NT2/D1 (cell line): ENCODE data around the gene FMN1.

Source experiments
- SUZ12 ChIP-seq: IDR thresholded peaks from 2 replicates; pipeline ENCODE4 v1.6.1; 2011; ENCODE audit not compliant: insufficient read length, insufficient read depth; ENCODE audit errors: extremely low read depth
- YY1 ChIP-seq: IDR thresholded peaks from 2 replicates; pipeline ENCODE4 v1.6.1; 2011; ENCODE audit not compliant: insufficient read length, insufficient read depth
- ZNF274 ChIP-seq: IDR thresholded peaks from 2 replicates; pipeline ENCODE4 v1.6.1; 2011; ENCODE audit warnings: mild to moderate bottlenecking, low read depth, low read length

DNA sequence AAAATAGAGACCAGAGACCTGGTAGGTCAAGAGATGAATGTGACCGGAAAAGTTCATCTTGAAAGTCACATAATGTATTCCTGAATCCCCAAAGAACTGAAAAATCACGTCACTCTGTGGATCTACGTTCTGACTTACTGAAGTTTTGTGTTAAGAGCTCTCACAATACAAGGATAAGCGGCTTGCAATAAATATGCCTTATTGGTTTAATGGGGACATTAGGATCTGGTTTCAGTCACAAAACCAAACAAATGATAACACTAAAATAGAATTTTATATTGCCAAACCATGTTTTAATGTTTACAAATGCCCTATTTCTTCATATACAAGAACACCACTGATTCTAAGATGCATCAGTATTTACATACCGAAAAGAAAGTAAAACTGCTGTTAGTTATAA is 164.2 kb downstream of the FMN1 start:
- TF ChIP-seq SUZ12 = no peak
- no peak for TF ChIP-seq YY1
- no peak for TF ChIP-seq ZNF274
